HG03457 (cell line): ENCODE results near the gene IMPG1.

Experiments used
- ATAC-seq: cut with Tn5 transposase; IDR thresholded peaks from one replicate; pipeline ENCODE4 v1.9.1; 2021; ENCODE audit warnings: moderate number of reproducible peaks; ENCODE audit not compliant: unreplicated experiment

IMPG1 gene

GRCh38 chr6:75893058-75893775, 179.2 kb downstream of the IMPG1 start:
- ATAC-seq, result no peak

GRCh38 chr6:75892384-75892783, 180.1 kb downstream of the IMPG1 start:
- no peak for ATAC-seq

DNA sequence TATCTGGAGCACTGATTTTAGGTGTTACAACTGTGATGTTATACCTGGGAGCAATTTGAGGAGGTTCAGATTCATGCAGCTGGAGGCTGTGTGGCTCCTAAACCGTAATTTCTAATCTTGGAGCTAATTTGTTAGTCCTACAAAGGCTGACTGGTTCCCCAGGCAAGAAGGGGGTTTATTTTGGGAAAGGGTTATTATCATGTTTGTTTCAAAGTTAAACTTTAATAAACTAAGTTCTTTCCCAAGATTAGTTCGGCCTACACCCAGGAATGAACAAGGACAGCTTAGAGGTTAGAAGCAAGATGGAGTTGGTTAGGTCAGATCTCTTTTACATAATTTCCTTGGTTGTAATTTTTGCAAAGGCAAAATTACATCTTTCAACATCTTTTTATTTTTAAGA, 187.6 kb downstream of the IMPG1 start:
- no peak for ATAC-seq

DNA sequence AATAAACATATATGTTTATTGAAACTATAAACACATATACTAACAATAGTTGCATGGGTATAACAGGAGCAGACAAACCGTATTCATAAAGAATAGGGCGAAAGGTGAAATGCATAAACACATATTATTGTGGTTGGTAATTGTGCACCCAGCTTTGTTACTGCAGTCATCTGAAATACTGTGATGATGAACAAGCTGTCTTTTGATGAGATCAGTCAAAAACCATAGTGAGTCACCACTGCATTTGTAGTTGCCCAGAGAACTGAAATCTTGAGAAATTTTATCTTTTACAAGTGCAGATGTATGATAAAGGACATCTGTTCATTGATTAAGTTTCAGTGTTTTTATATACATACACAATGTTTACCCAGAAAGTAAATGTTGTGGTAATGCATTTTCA, 189.7 kb downstream of the IMPG1 start:
- ATAC-seq, result no peak

DNA sequence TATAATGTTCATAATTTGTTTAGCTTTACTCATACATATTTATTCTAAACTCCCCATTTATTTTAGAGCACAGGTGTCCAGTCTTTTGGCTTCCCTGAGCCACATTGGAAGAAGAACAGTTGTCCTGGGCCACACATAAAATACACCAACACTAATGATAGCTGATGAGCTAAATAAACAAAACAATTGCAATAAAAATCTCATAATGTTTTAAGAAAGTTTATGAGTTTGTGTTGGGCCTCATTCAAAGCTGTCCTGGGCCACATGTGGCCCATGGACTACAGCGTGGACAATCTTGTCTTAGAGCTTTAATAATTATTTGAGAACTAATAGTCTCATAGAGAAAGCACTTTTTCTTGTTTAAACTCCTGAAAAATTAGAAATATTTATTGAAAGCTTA, 192.2 kb downstream of the IMPG1 start:
- no peak for ATAC-seq

DNA sequence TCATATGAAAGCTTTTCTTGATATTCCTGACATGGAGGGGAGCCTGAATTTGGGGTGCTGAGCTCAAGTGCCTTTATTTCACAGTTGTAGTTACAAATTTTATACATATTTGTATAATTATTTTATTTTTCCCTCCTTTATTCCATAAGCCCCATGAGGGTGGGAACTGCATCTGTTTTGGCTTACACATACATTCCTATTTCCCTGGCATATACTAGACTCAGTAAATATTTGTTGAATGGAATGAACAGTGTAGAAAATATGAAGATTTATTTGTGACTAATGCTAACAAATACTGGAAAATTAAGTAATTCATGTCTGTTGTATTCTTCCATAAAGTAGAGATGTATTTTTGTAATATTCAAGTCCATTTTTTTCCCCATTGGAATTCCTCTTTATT, 196.3 kb downstream of the IMPG1 start:
- ATAC-seq, result no peak

GRCh38 chr6:75874224-75874623, 198.2 kb downstream of the IMPG1 start:
- ATAC-seq, result no peak
